ENCODE data around the gene MYBL2.
"Not testable (repeated sequence)": the region's sequence is repeated elsewhere in the genome, so short reads cannot be mapped to it uniquely, and the experiment has no call there.

Gene MYBL2

GRCh38 chr20:43751167-43752050 is 84.5 kb downstream of the MYBL2 start:
- peak in 1 of 51 donors; percentile 17 for DNase-seq

- no peak for DNase-seq
Observed at GRCh38 chr20:43752051-43752360, 85.1 kb downstream of the MYBL2 start.

- peak in 6 of 51 donors; percentile 4 to 44 (median 7) for DNase-seq
Observed at GRCh38 chr20:43752561-43753301, 85.8 kb downstream of the MYBL2 start.

- no peak for DNase-seq
Observed at GRCh38 chr20:43755390-43755789, 88.5 kb downstream of the MYBL2 start.

GRCh38 chr20:43755851-43756250 is 88.9 kb downstream of the MYBL2 start:
- DNase-seq: no peak

- DNase-seq: not testable (repeated sequence)
Observed at GRCh38 chr20:43757888-43758287, 91.0 kb downstream of the MYBL2 start.

GRCh38 chr20:43761386-43762340 is 94.7 kb downstream of the MYBL2 start:
- peak in 6 of 51 donors; percentile 3 to 33 (median 20) for DNase-seq

GRCh38 chr20:43762911-43763310 is 96.0 kb downstream of the MYBL2 start:
- DNase-seq: no peak

GRCh38 chr20:43765916-43766315 is 99.0 kb downstream of the MYBL2 start:
- peak in 11 of 51 donors; percentile 11 to 75 (median 38) for DNase-seq

Measured in hypothalamus (tissue), 51 donors.